OCI-LY7 (cell line): Measurements from ENCODE around the gene PRDM1. TPM values are rescaled to one million over a fixed set of nuclear protein-coding genes. Genes with fewer than 3 reads are reported as not detected.

ENCODE experiments used
- BruUV-seq: library from RNA; stranded (reverse); fragments of 400-500 nt; replicated peaks from 2 replicates; lab custom pipeline; 2021; lab: Mats Ljungman, UMichigan
- CTCF ChIA-PET: fragments of 300-600 bp; sonication (Branson Sonifier 250); formaldehyde crosslinking; loops from one replicate; lab custom pipeline; 2022; ENCODE audit warnings: antibody characterized with exemption; ENCODE audit not compliant: unreplicated experiment; lab: Charles Lee
- POLR2A ChIA-PET: fragments of 300-600 bp; sonication (Branson Sonifier 250); formaldehyde crosslinking; loops from one replicate; lab custom pipeline; 2022; ENCODE audit warnings: antibody characterized with exemption; lab: Charles Lee
- DNase-seq: peaks from one replicate; pipeline ENCODE4 v3.0.0-alpha.2; 2015; ENCODE audit warnings: low spot score
- H2AFZ ChIP-seq: fragments of 200-600 bp; sonication (generic), shearing (Covaris generic); 2 replicates; pipeline ENCODE4 v1.6.1; 2014; ENCODE audit warnings: mild to moderate bottlenecking, antibody characterized with exemption, low read length, moderate library complexity
- H3K27ac ChIP-seq: fragments of 200-600 bp; sonication (generic); 2 replicates; pipeline ENCODE4 v1.5.1; 2014; ENCODE audit warnings: mixed run types, low read depth, mild to moderate bottlenecking, moderate library complexity, low read length, inconsistent platforms; ENCODE audit not compliant: poor library complexity, severe bottlenecking
- H3K36me3 ChIP-seq: fragments of 200-600 bp; sonication (generic); 2 replicates; pipeline ENCODE4 v1.6.1; 2014; ENCODE audit warnings: mild to moderate bottlenecking, antibody characterized with exemption, low read length, moderate library complexity, mixed read lengths; ENCODE audit not compliant: insufficient read depth
- H3K4me1 ChIP-seq: fragments of 200-600 bp; sonication (generic); 2 replicates; pipeline ENCODE4 v1.5.1; 2014; ENCODE audit warnings: mild to moderate bottlenecking, low read length; ENCODE audit not compliant: insufficient read depth, poor library complexity, severe bottlenecking
- H3K4me2 ChIP-seq: fragments of 200-600 bp; sonication (generic); 2 replicates; pipeline ENCODE4 v1.6.1; 2014; ENCODE audit warnings: mild to moderate bottlenecking, low read length
- H3K4me3 ChIP-seq: fragments of 200-600 bp; sonication (generic); 2 replicates; pipeline ENCODE4 v1.5.1; 2014; ENCODE audit warnings: mild to moderate bottlenecking, low read depth, low read length; ENCODE audit not compliant: poor library complexity, severe bottlenecking
- H3K79me2 ChIP-seq: fragments of 200-600 bp; sonication (generic); 2 replicates; pipeline ENCODE4 v1.6.1; 2016; ENCODE audit warnings: low read depth, mild to moderate bottlenecking, low read length, moderate library complexity, mixed read lengths; ENCODE audit not compliant: insufficient read depth
- H3K9me2 ChIP-seq: fragments of 200-600 bp; sonication (generic); 2 replicates; pipeline ENCODE4 v1.6.1; 2016; ENCODE audit warnings: mild to moderate bottlenecking, low read length, mixed read lengths; ENCODE audit not compliant: insufficient read depth
- H3K9me3 ChIP-seq: fragments of 200-600 bp; sonication (generic); 2 replicates; pipeline ENCODE4 v1.6.1; 2014; ENCODE audit warnings: mild to moderate bottlenecking, mixed run types, low read length, mixed read lengths
- H4K20me1 ChIP-seq: fragments of 200-600 bp; sonication (generic); 2 replicates; pipeline ENCODE4 v1.6.1; 2014; ENCODE audit warnings: mild to moderate bottlenecking, antibody characterized with exemption, low read length, moderate library complexity, mixed read lengths; ENCODE audit not compliant: insufficient read depth
- EZH2phosphoT487 ChIP-seq: fragments of 200-600 bp; sonication (generic); IDR thresholded peaks from 2 replicates; pipeline ENCODE4 v1.6.1; 2018; ENCODE audit warnings: low read depth, borderline replicate concordance, mild to moderate bottlenecking, mixed run types, antibody characterized with exemption, low read length, moderate library complexity, mixed read lengths
- intact Hi-C: fragments of 100-400 bp; cut with micrococcal nuclease; formaldehyde crosslinking; loops from one replicate; pipeline ENCODE4 v1.10.0; 2022; ENCODE audit not compliant: unreplicated experiment
- total RNA-seq, 2 experiments: library from RNA; depleted of rRNA in 1 of 2; stranded (reverse); fragments of >200 nt in 1 of 2; shearing (Covaris generic) in 1 of 2; gene quantifications; 2 replicates each; pipeline ENCODE4 v1.2.3, GENCODE V29; 2014 to 2022
- TF ChIP-seq, protein P1 (sequence below): fragments of 200-600 bp; sonication (generic); conservative IDR thresholded peaks from 2 replicates; pipeline ENCODE4 v1.5.1; 2014; ENCODE audit warnings: mild to moderate bottlenecking, antibody characterized with exemption, low read length, moderate library complexity, mixed read lengths

The PRDM1 gene
- total RNA-seq, 2 experiments from 2014 or later, result 1.5 to 3.3 TPM

DNA sequence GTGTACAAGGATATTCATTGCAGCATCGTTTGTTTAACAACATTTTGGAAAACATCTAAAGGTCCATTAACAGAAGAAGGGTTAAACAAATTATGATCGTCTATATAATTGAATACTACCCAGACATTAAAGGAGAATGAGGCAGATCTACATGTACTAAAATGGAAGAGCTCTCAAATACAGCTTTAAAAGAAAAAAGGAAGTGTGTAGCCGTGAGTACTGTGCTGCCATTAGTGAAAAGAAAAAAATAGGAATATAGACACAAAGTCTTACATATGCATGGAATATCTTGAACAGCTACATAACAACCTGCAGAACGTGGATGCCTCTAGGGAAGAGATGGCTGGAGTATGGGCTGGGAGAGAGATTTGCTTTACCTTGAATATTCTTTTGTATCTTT, 37.9 kb downstream of the PRDM1 start:
- intact Hi-C loops, result no loop called here
- no peak overlapping the region for H2AFZ ChIP-seq
- H3K9me2 ChIP-seq, result no peaks in the 10 kb centered on the region
- no peaks in the 10 kb centered on the region for H3K4me1 ChIP-seq
- DNase-seq, result no peak
- ChIA-PET CTCF (no interaction called here), POLR2A (interaction anchor here (0.6 to 1.1 kb wide), 3 partner anchors 10 to 516 kb away, joined by 3 to 5 read pairs (median 4); no protein-coding TSS in a partner anchor)
- H3K79me2 ChIP-seq, result no peaks in the 10 kb centered on the region
- H3K9me3 ChIP-seq, result no peaks in the 10 kb centered on the region
- no peak overlapping the region for H3K4me3 ChIP-seq
- H3K4me2 ChIP-seq, result no peak overlapping the region
- no peaks in the 10 kb centered on the region for H4K20me1 ChIP-seq
- TF ChIP-seq, protein P1, sequence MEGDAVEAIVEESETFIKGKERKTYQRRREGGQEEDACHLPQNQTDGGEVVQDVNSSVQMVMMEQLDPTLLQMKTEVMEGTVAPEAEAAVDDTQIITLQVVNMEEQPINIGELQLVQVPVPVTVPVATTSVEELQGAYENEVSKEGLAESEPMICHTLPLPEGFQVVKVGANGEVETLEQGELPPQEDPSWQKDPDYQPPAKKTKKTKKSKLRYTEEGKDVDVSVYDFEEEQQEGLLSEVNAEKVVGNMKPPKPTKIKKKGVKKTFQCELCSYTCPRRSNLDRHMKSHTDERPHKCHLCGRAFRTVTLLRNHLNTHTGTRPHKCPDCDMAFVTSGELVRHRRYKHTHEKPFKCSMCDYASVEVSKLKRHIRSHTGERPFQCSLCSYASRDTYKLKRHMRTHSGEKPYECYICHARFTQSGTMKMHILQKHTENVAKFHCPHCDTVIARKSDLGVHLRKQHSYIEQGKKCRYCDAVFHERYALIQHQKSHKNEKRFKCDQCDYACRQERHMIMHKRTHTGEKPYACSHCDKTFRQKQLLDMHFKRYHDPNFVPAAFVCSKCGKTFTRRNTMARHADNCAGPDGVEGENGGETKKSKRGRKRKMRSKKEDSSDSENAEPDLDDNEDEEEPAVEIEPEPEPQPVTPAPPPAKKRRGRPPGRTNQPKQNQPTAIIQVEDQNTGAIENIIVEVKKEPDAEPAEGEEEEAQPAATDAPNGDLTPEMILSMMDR, result no peak
- no peak for TF ChIP-seq EZH2phosphoT487
- H3K27ac ChIP-seq, result no peak overlapping the region
- H3K36me3 ChIP-seq, result no peaks in the 10 kb centered on the region
- no TSS peak for BruUV-seq

DNA sequence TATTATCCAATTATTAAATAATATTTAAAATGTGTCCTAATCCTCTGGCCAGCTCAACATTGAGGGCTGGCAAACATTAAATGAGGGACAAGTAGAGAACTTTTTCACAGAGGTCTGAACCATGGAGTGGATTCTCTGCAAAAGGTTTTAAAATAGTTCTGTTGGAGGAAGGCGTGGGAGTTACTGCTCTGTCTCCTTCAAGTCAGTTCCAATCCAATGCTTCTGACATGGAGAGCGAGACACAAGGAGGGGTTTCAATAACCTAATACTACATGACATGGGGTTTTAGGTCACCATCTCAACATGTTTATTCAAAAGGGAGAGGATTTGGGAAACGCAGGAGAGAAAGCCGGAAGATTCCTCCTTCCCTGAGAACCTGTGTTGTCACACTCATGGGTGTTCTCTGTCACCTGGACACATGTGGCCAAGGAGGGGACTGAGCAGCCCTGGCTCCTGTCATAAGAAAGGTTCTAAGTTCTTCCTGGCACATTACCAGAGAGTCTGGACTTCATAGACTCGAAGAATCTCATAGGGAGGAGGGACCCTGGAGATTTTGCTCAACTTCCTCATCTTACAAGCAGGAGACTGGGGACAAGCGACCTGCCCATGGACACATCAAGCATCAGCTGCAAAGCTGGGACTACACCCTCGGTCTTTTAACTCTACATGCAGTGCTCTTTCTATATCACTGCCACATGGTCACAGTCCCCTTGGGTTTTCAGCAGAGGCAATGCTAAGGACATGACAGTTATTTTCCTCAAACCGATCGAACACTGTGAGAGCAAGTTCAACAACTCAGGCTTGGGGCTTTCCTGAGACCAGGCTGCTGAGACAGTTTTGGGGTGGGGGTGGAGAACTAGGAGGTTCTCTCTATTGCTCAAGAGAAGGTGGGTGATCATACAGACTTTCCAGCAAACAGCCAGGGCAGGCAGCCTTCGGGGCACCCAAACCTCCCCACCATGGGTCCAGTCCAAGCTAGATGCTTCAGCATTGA, 38.6 kb downstream of the PRDM1 start:
- intact Hi-C loops, result no loop called here
- BruUV-seq, result no TSS peak
- Histone ChIP-seq H2AFZ (no peak overlapping the region), H3K9me3 (no peaks in the 10 kb centered on the region), H3K4me2 (no peak overlapping the region), H4K20me1 (no peaks in the 10 kb centered on the region), H3K9me2 (no peaks in the 10 kb centered on the region), H3K79me2 (no peaks in the 10 kb centered on the region), H3K27ac (no peak overlapping the region), H3K36me3 (no peaks in the 10 kb centered on the region), H3K4me3 (no peak overlapping the region), H3K4me1 (peaks cover 5% of the 10 kb centered on the region)
- no peak for DNase-seq
- POLR2A ChIA-PET, result interaction anchor here (0.6 to 1.1 kb wide), 5 partner anchors 11 to 532 kb away, joined by 3 to 5 read pairs (median 4); no protein-coding TSS in a partner anchor
- CTCF ChIA-PET, result no interaction called here
- TF ChIP-seq, protein P1, result no peak
- TF ChIP-seq EZH2phosphoT487, result no peak
